Measurements from ENCODE around the gene ANO1.

DNA sequence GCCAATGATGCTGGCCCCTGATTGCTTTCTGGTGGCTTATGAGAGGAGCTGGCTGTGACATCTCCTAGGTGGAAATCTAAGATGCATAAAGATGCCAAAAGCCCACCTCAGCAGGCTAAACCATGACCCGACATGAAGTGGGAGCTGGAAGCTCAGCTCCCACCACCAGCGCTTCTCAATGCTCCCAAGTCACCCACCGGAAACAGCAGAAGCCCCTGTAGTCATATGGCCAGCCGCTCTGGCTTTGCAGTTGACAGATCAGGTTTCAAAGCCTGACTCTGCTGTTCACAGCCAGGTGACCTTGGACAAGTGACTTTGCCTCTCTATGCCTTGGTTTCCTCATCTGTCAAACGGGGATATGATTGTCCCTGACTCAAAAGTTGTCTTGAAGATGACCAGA, 29.1 kb upstream of the ANO1 start:
- TF ChIP-seq, protein P1, sequence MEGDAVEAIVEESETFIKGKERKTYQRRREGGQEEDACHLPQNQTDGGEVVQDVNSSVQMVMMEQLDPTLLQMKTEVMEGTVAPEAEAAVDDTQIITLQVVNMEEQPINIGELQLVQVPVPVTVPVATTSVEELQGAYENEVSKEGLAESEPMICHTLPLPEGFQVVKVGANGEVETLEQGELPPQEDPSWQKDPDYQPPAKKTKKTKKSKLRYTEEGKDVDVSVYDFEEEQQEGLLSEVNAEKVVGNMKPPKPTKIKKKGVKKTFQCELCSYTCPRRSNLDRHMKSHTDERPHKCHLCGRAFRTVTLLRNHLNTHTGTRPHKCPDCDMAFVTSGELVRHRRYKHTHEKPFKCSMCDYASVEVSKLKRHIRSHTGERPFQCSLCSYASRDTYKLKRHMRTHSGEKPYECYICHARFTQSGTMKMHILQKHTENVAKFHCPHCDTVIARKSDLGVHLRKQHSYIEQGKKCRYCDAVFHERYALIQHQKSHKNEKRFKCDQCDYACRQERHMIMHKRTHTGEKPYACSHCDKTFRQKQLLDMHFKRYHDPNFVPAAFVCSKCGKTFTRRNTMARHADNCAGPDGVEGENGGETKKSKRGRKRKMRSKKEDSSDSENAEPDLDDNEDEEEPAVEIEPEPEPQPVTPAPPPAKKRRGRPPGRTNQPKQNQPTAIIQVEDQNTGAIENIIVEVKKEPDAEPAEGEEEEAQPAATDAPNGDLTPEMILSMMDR (IDR thresholded peaks at IDR 0.05; ENCODE audit: low read length) = no peak
- TF ChIP-seq EZH2 (optimal IDR thresholded peaks at IDR 0.05; ENCODE audit: low read depth, low read length) (no peak), EZH2phosphoT487 (IDR thresholded peaks at IDR 0.05; ENCODE audit: low read length) (no peak)
